GM18858 (cell line): ENCODE measurements around the gene SCARB1.

Experiments used
- ATAC-seq: cut with Tn5 transposase; IDR thresholded peaks from one replicate; pipeline ENCODE4 v1.9.1; 2021; ENCODE audit not compliant: unreplicated experiment

The SCARB1 gene

GRCh38 chr12:124824195-124824594, 39.5 kb downstream of the SCARB1 start:
- ATAC-seq = no peak

- no peak for ATAC-seq
Measured at GRCh38 chr12:124823272-124823970, 40.2 kb downstream of the SCARB1 start.

- no peak for ATAC-seq
Measured at GRCh38 chr12:124822218-124822617, 41.4 kb downstream of the SCARB1 start.

- no peak for ATAC-seq
Measured at GRCh38 chr12:124821252-124822200, 42.1 kb downstream of the SCARB1 start.

GRCh38 chr12:124820199-124820598, 43.5 kb downstream of the SCARB1 start:
- ATAC-seq = no peak

- ATAC-seq = no peak
Measured at GRCh38 chr12:124819525-124819924, 44.1 kb downstream of the SCARB1 start.

GRCh38 chr12:124819080-124819479, 44.6 kb downstream of the SCARB1 start:
- no peak for ATAC-seq

- ATAC-seq = no peak
Measured at GRCh38 chr12:124817076-124818000, 46.3 kb downstream of the SCARB1 start.

- ATAC-seq = no peak
Measured at GRCh38 chr12:124816295-124816854, 47.3 kb downstream of the SCARB1 start.

GRCh38 chr12:124814741-124815613, 48.7 kb downstream of the SCARB1 start:
- ATAC-seq = no peak

- no peak for ATAC-seq
Measured at GRCh38 chr12:124813782-124814181, 49.9 kb downstream of the SCARB1 start.

GRCh38 chr12:124812979-124813378, 50.7 kb downstream of the SCARB1 start:
- ATAC-seq = no peak

GRCh38 chr12:124812356-124812755, 51.3 kb downstream of the SCARB1 start:
- ATAC-seq = no peak

- ATAC-seq = no peak
Measured at GRCh38 chr12:124811633-124812032, 52.0 kb downstream of the SCARB1 start.

- ATAC-seq = no peak
Measured at GRCh38 chr12:124809878-124810277, 53.8 kb downstream of the SCARB1 start.

- no peak for ATAC-seq
Measured at GRCh38 chr12:124809391-124809790, 54.3 kb downstream of the SCARB1 start.

GRCh38 chr12:124808272-124808671, 55.4 kb downstream of the SCARB1 start:
- ATAC-seq = no peak

GRCh38 chr12:124805876-124806668, 57.6 kb downstream of the SCARB1 start:
- ATAC-seq = no peak

- ATAC-seq = no peak
Measured at GRCh38 chr12:124805050-124805449, 58.6 kb downstream of the SCARB1 start.
